ENCODE measurements around the gene NTRK2. TPM values are rescaled to one million over a fixed set of nuclear protein-coding genes. Genes with fewer than 3 reads are reported as not detected.

NTRK2 gene
- total and polyA plus RNA-seq, 2 experiments from 2014 or later, result 0.99 to 3.7 TPM

- no peaks in the 10 kb centered on the region for H3K4me1 ChIP-seq (ENCODE audit: insufficient read depth)
- TF ChIP-seq EZH2 (IDR thresholded peaks at IDR 0.05; ENCODE audit: borderline replicate concordance) (no peak), CTCF (IDR thresholded peaks at IDR 0.05; ENCODE audit: poor library complexity) (no peak), EZH2phosphoT487 (IDR thresholded peaks at IDR 0.05; ENCODE audit: low read depth, severe bottlenecking, unreplicated experiment) (no peak)
- no peak overlapping the region for H3K27ac ChIP-seq
- H3K4me3 ChIP-seq, result no peak overlapping the region
- H3K9me2 ChIP-seq (replicated peaks; ENCODE audit: insufficient read depth), result no peaks in the 10 kb centered on the region
- no peak overlapping the region for H2AFZ ChIP-seq
- H3K4me2 ChIP-seq, result no peak overlapping the region
- no peaks in the 10 kb centered on the region for H4K20me1 ChIP-seq (ENCODE audit: insufficient read depth, poor library complexity, severe bottlenecking)
- DNase-seq (ENCODE audit: low spot score), result no peak
- no peaks in the 10 kb centered on the region for H3K9me3 ChIP-seq (ENCODE audit: low read depth)
- whole genome bisulfite sequencing (ENCODE audit: low lambda C conversion rate, missing lambda C conversion rate), result 92% methylated on average over 7 of the region's 7 CpGs
- no peaks in the 10 kb centered on the region for H3K79me2 ChIP-seq
- H3K27me3 ChIP-seq, result no peaks in the 10 kb centered on the region
- H3K36me3 ChIP-seq (replicated peaks; ENCODE audit: insufficient read depth, low read depth), result no peaks in the 10 kb centered on the region
Measured at GRCh38 chr9:84622981-84623380, 46.5 kb upstream of the NTRK2 start.

- H3K4me2 ChIP-seq, result no peak overlapping the region
- DNase-seq (ENCODE audit: low spot score), result no peak
- no peak overlapping the region for H3K4me3 ChIP-seq
- H3K79me2 ChIP-seq, result no peaks in the 10 kb centered on the region
- H2AFZ ChIP-seq, result no peak overlapping the region
- H3K9me2 ChIP-seq (replicated peaks; ENCODE audit: insufficient read depth), result no peaks in the 10 kb centered on the region
- no peaks in the 10 kb centered on the region for H3K36me3 ChIP-seq (replicated peaks; ENCODE audit: insufficient read depth, low read depth)
- H3K27me3 ChIP-seq, result peaks cover 3% of the 10 kb centered on the region
- no peak for TF ChIP-seq EZH2 (IDR thresholded peaks at IDR 0.05; ENCODE audit: borderline replicate concordance)
- TF ChIP-seq EZH2phosphoT487 (IDR thresholded peaks at IDR 0.05; ENCODE audit: low read depth, severe bottlenecking, unreplicated experiment), result no peak
- no peak for TF ChIP-seq CTCF (IDR thresholded peaks at IDR 0.05; ENCODE audit: poor library complexity)
- no peaks in the 10 kb centered on the region for H4K20me1 ChIP-seq (ENCODE audit: insufficient read depth, poor library complexity, severe bottlenecking)
- H3K4me1 ChIP-seq (ENCODE audit: insufficient read depth), result no peaks in the 10 kb centered on the region
- H3K9me3 ChIP-seq (ENCODE audit: low read depth), result peaks cover 4% of the 10 kb centered on the region
- no peak overlapping the region for H3K27ac ChIP-seq
- WGBS (ENCODE audit: low lambda C conversion rate, missing lambda C conversion rate), result no CpG with 5 or more reads among the region's 1 CpG
Measured at GRCh38 chr9:84636436-84636835, 33.1 kb upstream of the NTRK2 start.

- H3K27me3 ChIP-seq, result no peaks in the 10 kb centered on the region
- peaks cover 4% of the 10 kb centered on the region for H3K9me3 ChIP-seq (ENCODE audit: low read depth)
- TF ChIP-seq EZH2phosphoT487 (IDR thresholded peaks at IDR 0.05; ENCODE audit: low read depth, severe bottlenecking, unreplicated experiment) (no peak), EZH2 (IDR thresholded peaks at IDR 0.05; ENCODE audit: borderline replicate concordance) (no peak), CTCF (IDR thresholded peaks at IDR 0.05; ENCODE audit: poor library complexity) (no peak)
- no peak for DNase-seq (ENCODE audit: low spot score)
- H3K4me2 ChIP-seq, result no peak overlapping the region
- no peak overlapping the region for H3K27ac ChIP-seq
- H3K9me2 ChIP-seq (replicated peaks; ENCODE audit: insufficient read depth), result no peaks in the 10 kb centered on the region
- no peak overlapping the region for H2AFZ ChIP-seq
- H3K36me3 ChIP-seq (replicated peaks; ENCODE audit: insufficient read depth, low read depth), result no peaks in the 10 kb centered on the region
- no peaks in the 10 kb centered on the region for H3K4me1 ChIP-seq (ENCODE audit: insufficient read depth)
- 71% methylated on average over 4 of the region's 4 CpGs for WGBS (ENCODE audit: low lambda C conversion rate, missing lambda C conversion rate)
- H3K79me2 ChIP-seq, result no peaks in the 10 kb centered on the region
- no peak overlapping the region for H3K4me3 ChIP-seq
- H4K20me1 ChIP-seq (ENCODE audit: insufficient read depth, poor library complexity, severe bottlenecking), result no peaks in the 10 kb centered on the region
Measured at GRCh38 chr9:84642553-84643141, 26.9 kb upstream of the NTRK2 start.

Measured in hepatocyte (in vitro differentiated cells).